NCI-H526 (cell line): ENCODE measurements around the gene CARNS1.
A peak's percentile ranks its signal among the peaks of the same experiment; 100 is the strongest.

ENCODE experiments used
- DNase-seq, 2 experiments: peaks; one replicate each; lab custom pipeline; 2025; lab: John Stamatoyannopoulos, UW

Gene CARNS1

DNA sequence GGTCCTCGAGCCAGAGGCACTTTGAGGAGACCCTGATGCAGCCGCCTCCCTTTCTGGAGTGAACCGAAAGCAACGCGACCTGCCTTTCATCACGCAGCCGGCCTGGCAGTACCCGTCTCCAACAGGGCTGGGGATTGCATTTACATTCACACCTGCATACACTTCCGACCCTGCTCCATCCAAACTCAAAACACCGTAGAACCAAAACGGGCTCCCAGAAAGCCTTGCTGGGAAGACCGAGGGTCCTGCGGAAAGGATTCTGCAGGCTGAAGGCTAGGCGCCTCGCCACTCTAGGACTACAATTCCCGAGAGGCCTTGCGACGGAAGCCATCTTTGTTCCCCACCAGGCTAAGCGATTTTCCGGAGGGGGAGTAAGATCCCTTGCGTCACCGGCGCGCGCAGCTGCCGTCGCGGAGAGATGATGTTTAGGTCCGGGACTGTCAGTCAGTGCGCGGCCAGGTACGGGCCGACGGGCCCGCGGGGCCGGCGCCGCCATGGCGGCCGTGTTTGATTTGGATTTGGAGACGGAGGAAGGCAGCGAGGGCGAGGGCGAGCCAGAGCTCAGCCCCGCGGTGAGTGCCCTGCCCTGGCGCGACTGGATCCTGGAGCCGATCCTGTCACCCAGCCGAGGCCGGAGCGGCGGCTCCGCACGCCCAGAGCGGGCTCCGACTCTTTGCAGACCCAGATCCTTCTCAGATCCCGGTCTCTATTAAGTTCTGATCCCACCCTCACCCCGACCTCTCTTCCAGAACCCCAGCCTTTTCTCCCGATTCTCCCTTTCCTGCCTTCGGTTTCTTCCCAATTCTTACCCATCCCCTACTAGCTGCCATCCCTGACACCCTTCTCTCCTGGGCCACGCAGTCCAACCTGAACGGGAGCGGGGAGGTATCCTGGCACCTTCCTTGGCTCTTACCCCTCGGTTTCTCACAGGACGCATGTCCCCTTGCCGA, 12.8 kb downstream of the CARNS1 start, which contains the start of gene RPS6KB2:
Gene RPS6KB2, plus strand, starts transcription at position 443 of the 950 bp plus-strand sequence. Its CDS starts 52 bp downstream, at position 495.
- DNase-seq: peak; percentile 96 to 99

DNA sequence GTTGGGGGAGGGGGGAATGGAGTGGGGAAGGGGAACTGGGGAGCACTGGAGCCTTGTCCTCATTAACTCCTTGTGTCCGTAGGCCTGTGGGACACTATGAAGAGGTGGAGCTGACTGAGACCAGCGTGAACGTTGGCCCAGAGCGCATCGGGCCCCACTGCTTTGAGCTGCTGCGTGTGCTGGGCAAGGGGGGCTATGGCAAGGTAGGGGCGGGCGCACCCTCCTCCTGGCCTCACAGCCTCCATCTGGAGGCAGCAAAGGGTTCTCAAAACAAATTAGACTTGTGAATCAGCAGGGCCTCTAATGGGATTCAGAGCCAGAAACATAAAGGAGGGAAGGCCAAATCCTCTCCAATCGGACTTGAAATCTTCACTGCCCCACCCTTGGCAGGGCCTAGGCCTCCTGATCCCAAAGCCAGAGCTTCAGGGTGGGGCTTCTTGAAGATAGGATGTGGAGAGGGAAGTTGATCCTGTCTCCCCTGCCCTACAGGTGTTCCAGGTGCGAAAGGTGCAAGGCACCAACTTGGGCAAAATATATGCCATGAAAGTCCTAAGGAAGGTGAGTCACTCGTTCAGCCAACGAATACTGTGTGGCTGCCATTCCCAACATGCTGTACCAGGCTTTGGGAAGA, 13.7 kb downstream of the CARNS1 start:
- DNase-seq: no peak

DNA sequence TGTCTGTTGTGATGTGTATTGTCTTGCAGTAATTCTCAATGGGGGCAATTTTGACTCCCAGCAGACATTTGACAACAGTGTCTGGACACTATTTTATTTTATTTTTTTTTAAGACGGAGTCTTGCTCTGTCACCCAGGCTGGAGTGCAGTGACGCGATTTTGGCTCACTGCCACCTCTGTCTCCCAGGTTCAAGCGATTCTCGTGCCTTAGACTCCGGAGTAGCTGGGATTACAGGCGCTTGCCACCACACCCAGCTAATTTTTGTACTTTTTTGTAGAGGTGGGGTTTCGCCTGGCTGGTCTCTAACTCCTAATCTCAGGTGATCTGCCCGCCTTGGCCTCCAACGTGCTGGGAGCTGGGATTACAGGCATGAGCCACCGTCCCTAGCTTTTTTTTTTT, 14.2 kb downstream of the CARNS1 start:
- no peak for DNase-seq

GRCh38 chr11:67431346-67432249, 16.1 kb downstream of the CARNS1 start:
- DNase-seq: no peak

DNA sequence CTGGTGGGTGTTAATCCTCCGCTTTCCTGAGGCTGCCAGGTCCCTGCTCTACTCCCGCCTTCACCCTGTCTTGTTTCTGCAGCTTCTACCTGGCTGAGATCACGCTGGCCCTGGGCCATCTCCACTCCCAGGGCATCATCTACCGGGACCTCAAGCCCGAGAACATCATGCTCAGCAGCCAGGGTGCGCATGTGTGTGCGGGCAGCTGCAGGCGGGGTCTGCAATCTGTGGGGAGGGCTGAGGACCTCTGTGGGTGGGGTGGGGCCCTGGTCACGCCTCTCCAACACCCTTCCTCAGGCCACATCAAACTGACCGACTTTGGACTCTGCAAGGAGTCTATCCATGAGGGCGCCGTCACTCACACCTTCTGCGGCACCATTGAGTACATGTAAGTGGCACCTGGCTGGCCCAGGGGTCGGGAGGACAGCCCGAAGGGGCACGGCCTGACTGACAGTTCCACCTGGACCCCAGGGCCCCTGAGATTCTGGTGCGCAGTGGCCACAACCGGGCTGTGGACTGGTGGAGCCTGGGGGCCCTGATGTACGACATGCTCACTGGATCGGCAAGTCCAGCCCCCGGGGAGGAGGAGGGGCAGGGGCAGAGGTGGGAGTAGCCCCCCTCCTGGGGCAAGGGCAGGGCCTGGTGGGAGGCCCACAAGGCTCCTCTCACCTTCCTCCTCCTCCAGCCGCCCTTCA, 17.3 kb downstream of the CARNS1 start:
- no peak for DNase-seq

- DNase-seq: no peak
Measured at GRCh38 chr11:67433536-67434394, 18.3 kb downstream of the CARNS1 start.

DNA sequence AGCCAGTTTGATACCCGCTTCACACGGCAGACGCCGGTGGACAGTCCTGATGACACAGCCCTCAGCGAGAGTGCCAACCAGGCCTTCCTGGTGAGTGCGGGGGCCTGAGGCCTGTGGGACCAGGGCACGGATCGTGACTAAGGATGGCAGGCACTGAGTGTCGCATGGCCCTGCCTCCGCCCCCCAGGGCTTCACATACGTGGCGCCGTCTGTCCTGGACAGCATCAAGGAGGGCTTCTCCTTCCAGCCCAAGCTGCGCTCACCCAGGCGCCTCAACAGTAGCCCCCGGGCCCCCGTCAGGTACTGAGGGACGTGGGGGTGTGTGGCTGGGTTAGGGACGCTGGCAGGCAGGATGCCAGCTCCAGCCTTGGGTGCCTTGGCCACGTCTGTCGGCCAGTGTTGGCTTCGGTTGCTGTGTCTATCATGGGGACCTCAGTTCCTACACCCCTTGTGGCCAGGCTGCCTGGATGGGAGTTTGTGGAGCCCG, 19.0 kb downstream of the CARNS1 start:
- no peak for DNase-seq

- DNase-seq: no peak
Measured at GRCh38 chr11:67435031-67435726, 19.7 kb downstream of the CARNS1 start.

GRCh38 chr11:67435727-67436458, 20.4 kb downstream of the CARNS1 start:
- DNase-seq: no peak

DNA sequence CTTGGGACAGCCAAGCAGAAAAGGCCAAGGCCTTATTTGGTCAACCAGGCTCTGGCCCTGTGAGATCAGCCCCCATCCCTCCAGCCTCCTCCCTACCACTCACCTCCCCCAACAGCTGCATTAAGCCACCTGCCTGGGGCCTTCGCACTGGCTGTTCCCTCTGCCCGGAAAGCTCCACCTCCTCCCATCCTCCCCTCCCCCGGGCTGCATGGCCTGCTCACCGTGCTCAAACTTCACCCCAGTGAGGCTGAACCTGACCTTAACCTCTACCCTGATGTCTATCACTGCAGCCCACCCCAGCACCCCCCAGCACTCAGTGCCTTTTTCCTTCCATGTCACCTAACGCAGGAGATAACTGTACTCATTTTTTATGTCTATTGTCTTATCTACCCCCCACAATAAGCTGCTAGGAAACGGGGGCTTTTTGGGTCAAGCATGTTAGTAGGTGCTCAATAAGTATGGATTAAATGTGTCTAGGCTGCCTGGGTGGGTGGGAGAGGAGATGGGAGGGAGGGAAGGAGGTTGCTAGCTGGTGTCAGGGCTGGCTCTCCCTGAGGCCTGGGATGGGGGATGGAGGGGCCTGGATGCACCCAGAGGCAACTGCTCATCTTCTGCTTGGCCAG, 21.1 kb downstream of the CARNS1 start:
- DNase-seq: peak in 1 of 2 experiments; percentile 38

DNA sequence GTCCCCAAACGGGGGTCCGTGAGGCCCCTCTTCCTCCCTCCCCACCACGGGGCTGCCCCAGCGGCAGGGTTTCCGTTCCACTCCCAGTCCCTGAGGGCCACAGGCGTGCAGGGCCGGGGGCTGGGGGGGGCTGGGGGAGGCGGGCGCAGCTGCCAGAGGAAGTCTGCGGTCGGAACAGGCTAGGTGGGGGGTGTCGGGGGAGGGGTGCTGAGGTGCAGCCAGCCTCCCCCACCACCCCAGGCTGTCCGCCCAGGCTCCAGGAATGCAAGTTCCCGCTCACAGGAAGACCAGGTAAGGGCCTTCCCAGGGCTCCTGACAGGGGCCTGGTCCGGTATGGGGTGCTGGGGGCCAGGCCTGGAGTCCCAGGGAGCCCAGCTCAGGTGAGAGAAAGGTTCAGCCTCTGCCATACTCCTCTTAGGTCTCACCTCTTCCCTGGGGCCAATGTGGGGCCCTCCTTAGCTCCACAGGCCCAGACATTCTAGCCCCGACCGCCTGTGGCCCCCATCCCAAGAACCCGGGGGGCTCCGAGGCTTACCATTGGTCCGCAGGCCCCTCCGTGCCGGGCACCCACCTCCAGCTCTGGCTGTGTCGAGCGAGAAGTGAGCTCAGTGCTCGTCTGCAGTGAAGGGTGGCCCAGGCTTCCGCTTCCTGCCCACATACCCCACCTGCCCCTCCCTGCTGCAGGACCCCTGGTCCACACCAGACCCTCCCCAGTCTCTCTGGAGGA, 21.8 kb downstream of the CARNS1 start, which contains the start of gene PTPRCAP:
Gene PTPRCAP, minus strand, starts transcription at position 601 of the 727 bp plus-strand sequence. Its CDS starts 63 bp downstream, at position 538.
- no peak for DNase-seq

GRCh38 chr11:67437809-67438157, 22.3 kb downstream of the CARNS1 start:
- DNase-seq: no peak

- DNase-seq: no peak
Measured at GRCh38 chr11:67438158-67438902, 22.9 kb downstream of the CARNS1 start.

GRCh38 chr11:67439321-67440228, 24.1 kb downstream of the CARNS1 start:
- DNase-seq: peak; percentile 16 to 41

DNA sequence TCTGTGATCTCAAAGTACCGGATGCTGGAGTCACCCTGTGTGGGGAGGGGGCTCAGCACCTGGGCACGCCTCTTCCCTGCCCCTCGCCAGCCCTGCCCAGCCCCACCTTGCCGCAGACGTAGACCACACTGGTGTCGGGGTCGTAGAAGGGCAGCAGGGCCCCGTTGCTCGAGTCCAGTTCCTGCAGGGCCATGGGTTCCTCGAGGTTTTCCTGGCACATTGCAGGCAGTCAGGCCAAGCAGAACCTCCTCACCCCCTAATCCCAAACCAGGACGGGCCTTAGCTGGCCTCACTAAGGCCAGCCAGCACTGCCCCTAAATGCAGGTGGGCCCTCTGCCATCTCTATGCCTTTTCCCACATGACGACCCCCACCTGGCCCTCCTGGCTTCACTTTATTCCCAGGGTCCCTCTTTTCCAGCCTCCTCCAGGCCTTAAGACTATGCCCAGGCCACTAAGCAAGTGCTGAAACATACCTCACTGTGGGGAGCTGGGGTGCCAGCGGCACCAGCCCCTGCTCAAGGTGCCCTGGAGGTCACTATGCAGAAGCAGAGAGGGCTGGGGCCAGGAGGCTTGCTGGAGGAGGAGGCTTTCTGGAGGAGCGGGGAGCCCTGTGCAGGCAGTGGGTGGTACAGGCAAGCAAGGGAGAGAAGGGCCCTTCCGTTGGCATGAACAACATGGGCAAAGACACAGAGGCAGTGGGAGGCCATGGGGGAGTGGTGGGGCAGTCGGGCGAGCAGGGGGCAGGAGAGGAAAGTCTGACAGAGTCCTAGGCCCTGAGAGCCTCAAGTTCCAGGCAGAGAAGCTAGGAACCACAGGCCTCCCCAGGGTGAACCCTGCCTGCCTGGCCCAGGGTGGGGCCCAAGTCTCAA, 25.0 kb downstream of the CARNS1 start:
- no peak for DNase-seq
